HCT116 (cell line): Measurements from ENCODE around the gene SLC22A13.

Experiments
- EZH2 ChIP-seq: fragments of 200-600 bp; sonication (generic); IDR thresholded peaks from 2 replicates; pipeline ENCODE4 v1.6.1; 2017; ENCODE audit warnings: antibody characterized with exemption, mixed run types
- EZH2phosphoT487 ChIP-seq: fragments of 200-600 bp; IDR thresholded peaks from 2 replicates; pipeline ENCODE4 v1.6.1; 2018; ENCODE audit warnings: antibody characterized with exemption, borderline replicate concordance
- POLR2A ChIP-seq: IDR thresholded peaks from 2 replicates; pipeline ENCODE4 v1.7.0; 2011; ENCODE audit warnings: borderline replicate concordance; ENCODE audit not compliant: insufficient read depth, insufficient read length; ENCODE audit errors: extremely low read depth
- TF ChIP-seq, protein P1 (sequence below): IDR thresholded peaks from 2 replicates; pipeline ENCODE4 v1.6.1; 2012; ENCODE audit warnings: low read depth
- TF ChIP-seq, protein P2 (sequence below): IDR thresholded peaks from 2 replicates; pipeline ENCODE4 v1.6.1; 2012
- TF ChIP-seq, protein P3 (sequence below), 3 experiments: fragments of 200-600 bp in 1 of 3; sonication (generic) in 1 of 3; IDR thresholded peaks in 2 of 3; conservative IDR thresholded peaks in 1 of 3; 2 replicates each; pipeline ENCODE4 v1.5.1; 2012 to 2017; ENCODE audit warnings: low read depth in 2 of 3, low read length in 2 of 3, antibody characterized with exemption in 1 of 3, borderline replicate concordance in 1 of 3, control low read depth in 1 of 3, mild to moderate bottlenecking in 1 of 3, mixed read lengths in 1 of 3, mixed run types in 1 of 3, moderate library complexity in 1 of 3; ENCODE audit not compliant: insufficient read depth in 1 of 3

DNA sequence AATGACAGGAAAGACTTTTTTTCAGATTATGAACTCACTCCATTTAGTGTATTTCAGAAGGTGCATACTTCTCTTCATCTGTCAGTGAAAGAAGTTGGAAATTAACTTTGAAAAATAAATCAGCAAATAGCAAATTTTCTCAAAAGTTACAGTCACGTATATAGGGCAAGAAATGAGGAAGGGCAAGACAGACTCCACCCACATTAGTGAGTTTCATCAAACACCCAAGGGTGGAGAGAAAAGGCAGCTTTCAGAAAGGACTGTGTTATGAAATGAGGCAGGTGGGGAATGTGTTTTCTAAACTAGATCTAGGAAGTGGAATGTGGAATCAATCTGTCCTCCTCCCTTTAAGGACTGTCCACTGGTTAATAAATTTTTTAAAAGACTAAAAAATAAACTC lies 2.9 kb downstream of the SLC22A13 start:
- TF ChIP-seq, protein P1, sequence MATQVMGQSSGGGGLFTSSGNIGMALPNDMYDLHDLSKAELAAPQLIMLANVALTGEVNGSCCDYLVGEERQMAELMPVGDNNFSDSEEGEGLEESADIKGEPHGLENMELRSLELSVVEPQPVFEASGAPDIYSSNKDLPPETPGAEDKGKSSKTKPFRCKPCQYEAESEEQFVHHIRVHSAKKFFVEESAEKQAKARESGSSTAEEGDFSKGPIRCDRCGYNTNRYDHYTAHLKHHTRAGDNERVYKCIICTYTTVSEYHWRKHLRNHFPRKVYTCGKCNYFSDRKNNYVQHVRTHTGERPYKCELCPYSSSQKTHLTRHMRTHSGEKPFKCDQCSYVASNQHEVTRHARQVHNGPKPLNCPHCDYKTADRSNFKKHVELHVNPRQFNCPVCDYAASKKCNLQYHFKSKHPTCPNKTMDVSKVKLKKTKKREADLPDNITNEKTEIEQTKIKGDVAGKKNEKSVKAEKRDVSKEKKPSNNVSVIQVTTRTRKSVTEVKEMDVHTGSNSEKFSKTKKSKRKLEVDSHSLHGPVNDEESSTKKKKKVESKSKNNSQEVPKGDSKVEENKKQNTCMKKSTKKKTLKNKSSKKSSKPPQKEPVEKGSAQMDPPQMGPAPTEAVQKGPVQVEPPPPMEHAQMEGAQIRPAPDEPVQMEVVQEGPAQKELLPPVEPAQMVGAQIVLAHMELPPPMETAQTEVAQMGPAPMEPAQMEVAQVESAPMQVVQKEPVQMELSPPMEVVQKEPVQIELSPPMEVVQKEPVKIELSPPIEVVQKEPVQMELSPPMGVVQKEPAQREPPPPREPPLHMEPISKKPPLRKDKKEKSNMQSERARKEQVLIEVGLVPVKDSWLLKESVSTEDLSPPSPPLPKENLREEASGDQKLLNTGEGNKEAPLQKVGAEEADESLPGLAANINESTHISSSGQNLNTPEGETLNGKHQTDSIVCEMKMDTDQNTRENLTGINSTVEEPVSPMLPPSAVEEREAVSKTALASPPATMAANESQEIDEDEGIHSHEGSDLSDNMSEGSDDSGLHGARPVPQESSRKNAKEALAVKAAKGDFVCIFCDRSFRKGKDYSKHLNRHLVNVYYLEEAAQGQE, result no peak
- TF ChIP-seq EZH2 (no peak), EZH2phosphoT487 (no peak), POLR2A (no peak)
- TF ChIP-seq, protein P2, sequence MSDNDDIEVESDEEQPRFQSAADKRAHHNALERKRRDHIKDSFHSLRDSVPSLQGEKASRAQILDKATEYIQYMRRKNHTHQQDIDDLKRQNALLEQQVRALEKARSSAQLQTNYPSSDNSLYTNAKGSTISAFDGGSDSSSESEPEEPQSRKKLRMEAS, result no peak
- TF ChIP-seq, protein P3, sequence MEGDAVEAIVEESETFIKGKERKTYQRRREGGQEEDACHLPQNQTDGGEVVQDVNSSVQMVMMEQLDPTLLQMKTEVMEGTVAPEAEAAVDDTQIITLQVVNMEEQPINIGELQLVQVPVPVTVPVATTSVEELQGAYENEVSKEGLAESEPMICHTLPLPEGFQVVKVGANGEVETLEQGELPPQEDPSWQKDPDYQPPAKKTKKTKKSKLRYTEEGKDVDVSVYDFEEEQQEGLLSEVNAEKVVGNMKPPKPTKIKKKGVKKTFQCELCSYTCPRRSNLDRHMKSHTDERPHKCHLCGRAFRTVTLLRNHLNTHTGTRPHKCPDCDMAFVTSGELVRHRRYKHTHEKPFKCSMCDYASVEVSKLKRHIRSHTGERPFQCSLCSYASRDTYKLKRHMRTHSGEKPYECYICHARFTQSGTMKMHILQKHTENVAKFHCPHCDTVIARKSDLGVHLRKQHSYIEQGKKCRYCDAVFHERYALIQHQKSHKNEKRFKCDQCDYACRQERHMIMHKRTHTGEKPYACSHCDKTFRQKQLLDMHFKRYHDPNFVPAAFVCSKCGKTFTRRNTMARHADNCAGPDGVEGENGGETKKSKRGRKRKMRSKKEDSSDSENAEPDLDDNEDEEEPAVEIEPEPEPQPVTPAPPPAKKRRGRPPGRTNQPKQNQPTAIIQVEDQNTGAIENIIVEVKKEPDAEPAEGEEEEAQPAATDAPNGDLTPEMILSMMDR (IDR thresholded peaks at IDR 0.05 in 2 of 3, conservative IDR thresholded peaks at IDR 0.05 in 1 of 3; ENCODE audit: borderline replicate concordance in 1 of 3, insufficient read depth in 1 of 3, low read depth in 2 of 3, low read length in 2 of 3), result no peak
